Right kidney (tissue), 1 donor: ENCODE results near the gene SH3BP2.
"Not testable (repeated sequence)": the region's sequence is repeated elsewhere in the genome, so short reads cannot be mapped to it uniquely, and the experiment has no call there.

ENCODE experiments used
- DNase-seq: peaks from one replicate; pipeline ENCODE4 v3.0.0-alpha.2; 2016

Gene SH3BP2

GRCh38 chr4:2762486-2763370, 30.2 kb upstream of the SH3BP2 start:
- not testable (repeated sequence) for DNase-seq

DNA sequence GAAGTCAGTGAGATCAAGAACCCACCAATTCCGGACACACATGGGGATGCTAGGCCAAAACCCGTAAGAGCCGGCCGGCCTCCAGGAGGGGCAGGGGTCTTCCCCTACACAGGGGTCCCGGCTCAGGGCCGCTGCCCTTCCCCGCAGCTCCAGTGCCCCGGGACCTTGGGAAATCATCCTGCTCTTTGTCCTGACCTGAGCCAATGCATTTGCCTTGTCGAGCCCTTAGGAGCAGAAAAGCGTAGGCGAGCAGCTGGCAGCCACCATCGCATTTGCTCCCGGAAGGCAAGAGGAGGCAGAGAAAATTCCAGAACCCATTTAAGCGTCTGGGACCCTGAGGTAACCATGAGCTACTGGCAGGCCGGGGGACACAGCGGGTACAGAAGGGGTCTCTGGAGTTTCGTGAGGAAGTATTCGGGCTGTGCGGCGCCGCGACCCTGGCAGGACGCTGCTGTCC, 29.3 kb upstream of the SH3BP2 start:
- DNase-seq, result no peak

- DNase-seq, result no peak
Measured at GRCh38 chr4:2765832-2766526, 26.9 kb upstream of the SH3BP2 start.

DNA sequence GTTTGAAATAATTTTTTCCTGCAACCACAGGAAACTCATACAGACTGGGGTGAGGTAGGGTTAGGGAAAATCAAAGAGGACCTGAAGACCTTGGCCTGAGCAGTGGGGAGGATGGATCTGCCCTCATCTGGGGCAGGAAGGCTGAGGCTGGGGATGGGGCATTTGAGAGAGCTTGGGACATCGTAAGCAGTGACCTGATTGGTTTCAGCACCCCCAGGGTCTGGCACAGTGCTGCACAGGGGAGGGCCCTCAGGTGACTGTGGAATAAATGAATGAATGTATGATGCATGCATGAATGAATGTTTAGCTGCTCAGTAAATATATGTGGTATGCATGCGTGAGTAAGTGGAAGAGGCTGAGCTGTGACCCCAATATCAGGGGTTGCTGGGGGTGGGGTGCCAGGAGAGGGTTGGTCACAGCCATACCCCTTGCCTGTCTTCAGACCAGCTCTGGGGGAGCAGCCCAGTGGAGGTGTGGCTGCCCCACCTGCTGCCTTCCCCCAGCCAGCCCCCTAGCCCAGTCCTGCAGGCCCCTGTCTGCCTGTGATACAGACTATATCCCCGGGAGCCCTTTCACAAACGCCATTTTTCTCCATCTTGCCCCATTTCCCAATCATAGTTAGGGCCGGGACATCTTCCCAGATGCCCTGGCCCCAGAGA, 25.7 kb upstream of the SH3BP2 start:
- DNase-seq, result no peak

DNA sequence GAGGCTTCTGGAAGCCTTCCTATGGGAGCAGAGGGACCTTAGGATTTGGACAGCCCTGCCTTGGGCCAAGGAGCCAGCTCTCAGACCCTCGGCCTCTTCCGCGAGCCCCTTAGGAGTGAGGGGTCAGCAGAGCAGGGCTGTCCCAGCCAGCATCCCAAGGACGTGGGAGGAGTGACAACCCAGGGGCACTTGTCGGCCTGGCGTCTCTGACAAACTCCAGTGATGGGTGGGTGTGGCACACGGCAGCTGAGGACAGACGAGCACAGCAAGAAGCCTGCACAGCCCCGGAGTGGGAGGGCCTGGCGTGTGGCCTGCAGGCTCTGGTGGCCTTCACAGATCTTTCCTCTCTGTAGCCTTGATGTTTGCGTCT, 25.2 kb upstream of the SH3BP2 start:
- no peak for DNase-seq

GRCh38 chr4:2768124-2768523, 24.8 kb upstream of the SH3BP2 start:
- DNase-seq, result no peak

GRCh38 chr4:2768921-2769336, 24.0 kb upstream of the SH3BP2 start:
- DNase-seq, result no peak

DNA sequence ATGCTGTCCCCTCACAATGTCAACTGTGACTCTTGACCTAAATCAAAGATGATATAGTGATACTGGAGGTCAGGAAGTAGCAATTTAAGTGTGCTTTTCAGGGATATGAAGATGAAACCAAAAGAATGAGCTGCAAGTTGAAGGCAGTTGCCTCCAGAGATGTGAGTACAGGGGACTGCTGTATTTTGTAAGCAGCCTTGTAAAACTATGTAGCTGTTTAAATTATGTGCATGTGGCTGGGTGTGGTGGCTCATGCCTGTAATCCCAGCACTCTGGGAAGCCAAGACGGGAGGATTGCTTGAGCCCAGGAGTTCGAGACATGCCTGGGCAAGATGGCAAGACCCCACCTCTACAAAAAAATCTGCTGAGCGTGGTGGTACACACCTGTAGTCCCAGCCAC, 21.6 kb upstream of the SH3BP2 start:
- DNase-seq, result no peak

DNA sequence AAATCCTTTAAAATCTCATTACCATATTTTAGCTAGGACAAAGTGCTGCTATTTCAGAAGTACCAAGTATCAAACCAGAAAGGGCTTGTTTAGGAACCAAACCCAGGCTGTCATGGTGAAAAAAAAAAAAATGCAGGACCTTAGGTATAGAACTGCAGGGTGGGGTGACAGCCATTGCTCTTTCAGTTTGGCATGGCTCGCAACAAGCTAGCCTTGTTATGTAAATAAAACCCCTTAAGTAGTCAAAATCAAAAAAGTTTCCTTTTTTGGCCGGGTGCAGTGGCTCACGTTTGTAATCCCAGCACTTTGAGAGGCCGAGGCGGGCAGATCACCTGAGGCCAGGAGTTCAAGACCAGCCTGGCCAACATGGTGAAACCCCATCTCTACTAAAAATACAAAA, 12.2 kb upstream of the SH3BP2 start:
- not testable (repeated sequence) for DNase-seq

- no peak for DNase-seq
Measured at GRCh38 chr4:2781911-2782310, 11.0 kb upstream of the SH3BP2 start.

- no peak for DNase-seq
Measured at GRCh38 chr4:2783790-2784189, 9.1 kb upstream of the SH3BP2 start.

GRCh38 chr4:2785613-2786012, 7.3 kb upstream of the SH3BP2 start:
- DNase-seq, result no peak

DNA sequence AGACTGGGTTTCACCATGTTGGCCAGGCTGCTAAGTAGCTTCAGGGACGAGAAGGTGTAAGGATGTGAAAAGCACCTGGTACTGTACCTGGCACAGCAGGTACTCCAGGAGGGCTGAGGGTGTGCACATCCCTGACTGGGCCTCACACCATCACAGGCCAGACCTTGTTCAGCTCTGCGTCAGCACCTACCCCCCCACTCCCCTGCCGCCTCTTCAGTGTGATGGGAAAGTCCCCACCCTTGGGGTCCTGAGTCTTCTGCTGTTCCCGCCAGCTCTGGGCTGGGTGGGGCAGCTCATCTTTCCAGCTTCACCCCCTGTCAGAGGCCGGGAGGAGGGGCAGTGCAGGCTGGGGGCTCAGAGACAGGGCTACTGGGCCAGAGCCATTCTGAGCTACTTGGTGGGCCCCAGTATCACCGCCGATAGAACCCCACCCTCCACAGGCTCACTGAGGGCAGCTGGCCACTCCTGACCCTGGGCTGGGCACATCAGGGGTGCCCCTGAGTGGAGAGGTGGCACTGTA, 6.7 kb upstream of the SH3BP2 start:
- DNase-seq, result no peak

GRCh38 chr4:2786794-2787229, 6.1 kb upstream of the SH3BP2 start:
- no peak for DNase-seq

DNA sequence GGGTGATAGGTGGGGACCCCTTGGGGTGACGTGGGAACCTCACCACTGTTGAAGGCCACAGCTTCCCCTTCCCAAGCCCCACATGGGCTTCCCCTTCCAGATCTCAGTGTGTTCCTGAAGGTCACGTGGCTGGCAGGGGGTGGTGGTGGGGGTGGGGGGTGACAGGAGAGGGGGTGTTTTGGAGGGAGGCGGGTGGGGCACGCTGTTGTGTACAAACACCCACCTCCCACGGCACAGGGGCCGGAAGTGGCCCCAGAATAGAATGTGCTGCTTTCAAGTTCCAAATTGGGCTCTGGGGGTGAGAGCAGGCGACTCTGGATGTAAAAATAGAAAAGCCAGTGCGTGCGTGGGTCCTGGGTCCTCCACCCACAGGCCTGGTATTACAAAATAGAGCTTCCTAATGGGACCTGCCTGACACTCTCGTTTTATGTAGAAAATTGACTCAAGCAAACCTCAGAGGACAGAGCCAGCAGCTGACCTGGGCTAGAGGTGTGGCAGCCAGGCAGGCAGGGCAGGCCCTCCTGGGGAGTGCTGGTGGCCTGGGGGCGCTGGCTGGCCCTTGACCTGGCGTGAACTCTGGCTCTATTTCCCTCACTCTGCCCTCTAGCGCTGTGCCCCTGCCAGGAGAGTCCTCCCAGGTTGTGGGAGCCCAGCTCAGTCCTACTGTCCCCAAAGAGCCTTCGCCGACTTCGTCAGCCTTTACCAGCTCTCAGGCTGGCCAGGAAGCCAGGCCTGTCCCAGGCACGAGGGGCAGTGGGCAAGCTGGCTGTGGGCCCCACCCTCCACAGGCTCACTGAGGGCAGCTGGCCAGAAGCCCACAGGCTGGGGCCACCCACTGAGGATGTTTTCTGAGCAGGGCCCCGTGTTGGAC, 5.4 kb upstream of the SH3BP2 start:
- DNase-seq, result no peak

DNA sequence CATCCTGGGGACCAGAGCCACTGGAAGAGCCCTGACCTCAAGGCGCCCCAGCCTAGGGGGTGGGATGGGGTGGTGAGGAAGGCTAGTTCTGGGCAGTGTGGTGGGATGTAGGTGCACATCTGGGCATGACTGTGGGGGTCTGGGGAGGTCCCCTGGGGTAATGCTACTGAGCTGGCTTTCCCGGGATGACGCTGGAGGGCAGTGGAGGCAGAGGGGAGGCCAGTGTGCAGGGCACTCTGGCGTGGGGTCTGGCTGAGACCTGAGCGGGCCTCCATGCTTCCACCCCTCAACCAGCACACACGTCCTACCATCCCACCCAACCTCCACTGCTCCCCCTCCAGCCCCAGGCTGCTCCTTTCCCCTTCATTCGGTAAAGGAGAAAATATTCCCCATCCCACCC, 4.8 kb upstream of the SH3BP2 start:
- DNase-seq, result no peak

DNA sequence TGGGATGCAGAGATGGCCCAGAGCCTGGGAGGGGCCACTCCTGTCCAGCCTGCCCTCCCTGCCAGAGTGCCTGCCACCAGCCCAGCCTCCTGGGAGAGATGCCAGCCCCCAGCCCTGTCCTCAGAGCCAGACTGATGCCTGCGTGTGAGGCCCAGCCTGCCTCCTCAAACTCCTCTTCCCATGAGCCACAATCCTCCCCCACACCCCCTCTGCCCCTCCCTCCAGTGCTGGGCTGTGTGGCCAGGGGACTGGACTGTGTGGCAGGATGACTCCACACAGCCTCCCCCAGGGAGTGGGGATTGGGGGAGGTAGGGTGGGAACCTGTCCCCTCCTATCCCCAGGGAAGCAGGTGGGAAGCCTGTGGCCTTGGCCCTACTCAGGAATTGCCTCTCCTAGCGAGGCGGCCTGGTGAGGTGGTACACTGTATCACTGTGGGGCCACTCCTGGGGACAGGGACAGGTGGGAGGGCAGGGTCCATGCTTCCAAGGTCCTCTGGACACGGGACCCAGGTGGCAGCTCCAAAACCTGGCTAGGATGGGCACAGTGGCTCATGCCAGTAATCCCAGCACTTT, 4.3 kb upstream of the SH3BP2 start:
- DNase-seq, result no peak

DNA sequence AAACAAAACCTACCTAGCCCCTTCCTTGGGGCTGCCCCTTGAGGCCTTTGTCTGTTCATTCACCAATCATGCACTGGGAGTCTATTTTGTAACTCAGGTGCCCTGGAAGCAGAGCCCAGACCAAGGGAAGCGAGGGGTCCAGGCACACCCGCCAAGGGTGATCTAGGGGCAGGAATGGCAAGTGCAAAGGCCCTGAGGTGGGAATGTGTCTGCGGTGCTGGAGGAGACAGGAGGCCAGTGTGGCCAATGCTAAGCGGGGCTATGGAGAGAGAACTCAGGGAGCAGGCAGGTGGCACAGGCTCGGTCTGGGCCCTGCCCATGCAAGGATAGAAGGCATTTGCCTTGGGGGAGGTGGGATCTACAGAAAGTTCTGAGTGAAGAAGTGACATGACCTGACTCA, 3.5 kb upstream of the SH3BP2 start:
- no peak for DNase-seq

DNA sequence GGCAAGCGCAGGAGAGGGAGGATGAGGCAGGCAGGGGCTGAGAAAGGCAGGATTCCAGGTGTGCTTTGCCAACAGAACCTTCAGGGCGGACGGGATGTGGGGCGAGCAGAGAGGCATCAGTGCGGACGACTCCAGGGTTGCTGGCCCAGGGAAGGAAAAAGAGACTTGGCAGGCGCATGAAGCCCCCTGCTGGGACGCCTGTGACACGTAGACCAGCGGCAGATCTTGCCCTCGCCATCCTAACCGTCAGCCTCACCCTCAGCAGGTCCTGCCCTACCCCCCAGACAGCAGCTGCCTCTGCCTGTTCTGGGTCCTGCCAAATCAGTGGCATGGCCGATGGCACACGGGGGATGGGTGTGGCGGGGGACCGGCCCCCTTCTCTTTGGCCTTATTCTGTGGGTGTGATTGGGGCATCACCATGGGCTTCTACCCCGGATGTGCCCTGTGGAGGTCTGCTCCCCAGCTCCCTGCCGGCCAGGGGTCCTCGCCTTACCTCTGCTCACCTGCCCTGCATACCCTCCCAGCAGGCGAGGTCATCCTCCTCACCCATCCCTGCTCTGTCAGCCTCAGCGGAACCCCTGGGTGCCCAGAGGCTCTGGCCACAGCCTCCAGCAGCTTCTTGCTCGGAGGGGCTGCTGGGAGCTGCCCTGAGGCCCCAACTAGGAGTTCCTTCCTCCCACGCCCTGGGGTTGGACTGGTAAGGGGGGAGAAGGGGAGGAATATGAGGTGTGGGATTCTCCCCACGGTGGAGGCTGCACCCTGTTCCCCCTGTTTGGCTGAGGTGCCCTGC, 2.9 kb upstream of the SH3BP2 start:
- DNase-seq, result no peak
